ENCODE measurements around the gene HHIPL1. TPM values are rescaled to one million over a fixed set of nuclear protein-coding genes. Genes with fewer than 3 reads are reported as not detected.

Gene HHIPL1
- total RNA-seq, 2 experiments from 2014 or later, result not detected

DNA sequence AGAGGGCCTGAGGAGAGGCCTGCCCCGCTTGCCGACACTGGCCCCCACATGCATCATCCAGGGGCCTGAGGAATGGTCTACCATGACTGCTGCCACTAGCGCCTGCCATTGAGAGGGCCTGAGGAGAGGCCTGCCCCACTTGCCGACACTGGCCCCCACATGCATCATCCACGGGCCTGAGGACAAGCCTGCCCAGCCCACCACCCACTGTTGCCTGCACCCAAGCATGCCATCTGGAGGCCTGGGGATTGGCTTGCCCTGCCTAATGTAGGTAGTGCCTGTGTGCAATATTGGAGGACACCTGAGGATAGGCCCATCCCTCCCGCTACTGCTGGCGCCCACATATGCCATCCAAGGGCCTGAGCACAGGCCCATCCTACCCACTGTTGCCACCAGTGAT, 63.5 kb downstream of the HHIPL1 start:
- DNase-seq, result no peak
- ChIA-PET CTCF (no interaction called here), POLR2A (no interaction called here)
- Histone ChIP-seq H3K9me3 (ENCODE audit: control insufficient read depth in 1 of 2, insufficient read depth in 1 of 2, low read length in 2 of 2) (peaks cover 16 to 22% of the 10 kb centered on the region in 2 experiments), H3K4me1 (ENCODE audit: insufficient read depth, low read length) (no peaks in the 10 kb centered on the region), H3K36me3 (ENCODE audit: insufficient read depth, low read length) (no peaks in the 10 kb centered on the region), H3K27ac (ENCODE audit: low read depth in 1 of 2, low read length in 2 of 2) (no peak overlapping the region), H3K27me3 (ENCODE audit: control insufficient read depth in 1 of 2, insufficient read depth in 2 of 2, low read length in 2 of 2) (peaks cover 6 to 7% of the 10 kb centered on the region in 2 experiments), H3K4me3 (ENCODE audit: low read length) (no peak overlapping the region)
- intact Hi-C loops (cut with DNase I, micrococcal nuclease), result no loop called here
- H3K4me3 Mint-ChIP-seq, result no peak overlapping the region
- H3K4me1 Mint-ChIP-seq (ENCODE audit: low read depth), result no peaks in the 10 kb centered on the region
- no peak overlapping the region for H3K27ac Mint-ChIP-seq
- ATAC-seq (ENCODE audit: poor library complexity), result no peak
- H3K36me3 Mint-ChIP-seq (ENCODE audit: low read depth), result peaks cover 14% of the 10 kb centered on the region
- peaks cover 13% of the 10 kb centered on the region for H3K27me3 Mint-ChIP-seq
- H3K9me3 Mint-ChIP-seq, result peaks cover 9% of the 10 kb centered on the region
- TF ChIP-seq CTCF (IDR thresholded peaks at IDR 0.05), result no peak

DNA sequence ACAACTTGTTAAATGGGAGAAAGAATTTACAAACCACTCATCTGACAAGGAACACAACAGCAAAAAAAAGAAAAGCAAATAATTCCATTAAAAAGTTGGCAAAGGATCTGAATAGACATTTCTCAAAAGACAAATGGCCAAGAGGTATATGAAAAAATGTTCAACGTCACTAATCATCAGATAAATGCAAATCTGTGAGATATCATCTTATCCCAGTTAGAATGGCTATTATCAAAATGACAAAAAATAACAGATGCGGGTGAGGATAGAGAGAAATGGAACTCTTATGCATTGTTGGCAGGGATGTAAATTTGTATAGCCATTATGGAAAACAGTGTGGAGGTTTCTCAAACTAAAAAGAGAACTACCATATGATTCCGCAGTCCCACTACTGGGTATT, 69.0 kb downstream of the HHIPL1 start:
- Mint-ChIP-seq H3K4me3 (no peak overlapping the region), H3K27me3 (peaks cover 10% of the 10 kb centered on the region), H3K36me3 (ENCODE audit: low read depth) (no peaks in the 10 kb centered on the region), H3K9me3 (no peaks in the 10 kb centered on the region), H3K4me1 (ENCODE audit: low read depth) (no peaks in the 10 kb centered on the region), H3K27ac (no peak overlapping the region)
- Histone ChIP-seq H3K36me3 (ENCODE audit: insufficient read depth, low read length) (no peaks in the 10 kb centered on the region), H3K27ac (ENCODE audit: low read depth in 1 of 2, low read length in 2 of 2) (no peak overlapping the region), H3K4me3 (ENCODE audit: low read length) (no peak overlapping the region), H3K4me1 (ENCODE audit: insufficient read depth, low read length) (no peaks in the 10 kb centered on the region), H3K27me3 (ENCODE audit: control insufficient read depth in 1 of 2, insufficient read depth in 2 of 2, low read length in 2 of 2) (peaks cover 0 to 3% of the 10 kb centered on the region in 2 experiments), H3K9me3 (ENCODE audit: control insufficient read depth in 1 of 2, insufficient read depth in 1 of 2, low read length in 2 of 2) (peaks cover 0 to 6% of the 10 kb centered on the region in 2 experiments)
- ChIA-PET POLR2A (no interaction called here), CTCF (interaction anchor here (0.7 kb wide), 1 partner anchor 261 kb away, joined by 4 read pairs; no protein-coding TSS in a partner anchor)
- no peak for TF ChIP-seq CTCF (IDR thresholded peaks at IDR 0.05)
- intact Hi-C loops (cut with DNase I, micrococcal nuclease), result no loop called here
- no peak for DNase-seq
- ATAC-seq (ENCODE audit: poor library complexity), result no peak

GRCh38 chr14:99715266-99716000, 70.5 kb downstream of the HHIPL1 start:
- Histone ChIP-seq H3K4me1 (ENCODE audit: insufficient read depth, low read length) (no peaks in the 10 kb centered on the region), H3K4me3 (ENCODE audit: low read length) (no peak overlapping the region), H3K27ac (ENCODE audit: low read depth in 1 of 2, low read length in 2 of 2) (no peak overlapping the region), H3K27me3 (ENCODE audit: control insufficient read depth in 1 of 2, insufficient read depth in 2 of 2, low read length in 2 of 2) (peaks cover 0 to 3% of the 10 kb centered on the region in 2 experiments), H3K36me3 (ENCODE audit: insufficient read depth, low read length) (no peaks in the 10 kb centered on the region), H3K9me3 (ENCODE audit: control insufficient read depth in 1 of 2, insufficient read depth in 1 of 2, low read length in 2 of 2) (no peaks in the 10 kb centered on the region)
- H3K4me3 Mint-ChIP-seq, result no peak overlapping the region
- H3K4me1 Mint-ChIP-seq (ENCODE audit: low read depth), result no peaks in the 10 kb centered on the region
- no peak overlapping the region for H3K27ac Mint-ChIP-seq
- no peaks in the 10 kb centered on the region for H3K9me3 Mint-ChIP-seq
- peak in 1 of 14 experiments; percentile 14 for DNase-seq
- no peak for TF ChIP-seq CTCF (IDR thresholded peaks at IDR 0.05)
- CTCF ChIA-PET, result no interaction called here
- no peaks in the 10 kb centered on the region for H3K36me3 Mint-ChIP-seq (ENCODE audit: low read depth)
- ATAC-seq (ENCODE audit: poor library complexity), result no peak
- POLR2A ChIA-PET, result no interaction called here
- intact Hi-C loops (cut with DNase I, micrococcal nuclease), result no loop called here
- H3K27me3 Mint-ChIP-seq, result peaks cover 10% of the 10 kb centered on the region

Data from CD4-positive, alpha-beta T cell (primary cell).